Vagina (tissue), 2 donors: ENCODE measurements around the gene ZNF484.
"Not testable (repeated sequence)": the region's sequence is repeated elsewhere in the genome, so short reads cannot be mapped to it uniquely, and the experiment has no call there.

Experiments
- CTCF ChIP-seq, 3 experiments: fragments of 450-650 bp in 2 of 3; fragments of 200-600 bp in 1 of 3; sonication (generic) in 1 of 3; IDR thresholded peaks; one replicate each; pipeline ENCODE4 v1.5.1; 2017 to 2019; ENCODE audit warnings: antibody characterized with exemption in 3 of 3, mild to moderate bottlenecking in 2 of 3, moderate library complexity in 2 of 3
- POLR2A ChIP-seq, 2 donors: fragments of 450-650 bp; IDR thresholded peaks; one replicate each; pipeline ENCODE4 v1.6.1; 2017; ENCODE audit warnings: antibody characterized with exemption in 2 of 2, mild to moderate bottlenecking in 2 of 2, moderate library complexity in 2 of 2
- POLR2AphosphoS5 ChIP-seq, 2 donors: sonication (generic); formaldehyde crosslinking; IDR thresholded peaks; one replicate each; pipeline ENCODE4 v1.9.0; 2017; ENCODE audit warnings: antibody characterized with exemption in 2 of 2, mild to moderate bottlenecking in 2 of 2, low read depth in 1 of 2; ENCODE audit not compliant: insufficient read depth in 1 of 2

DNA sequence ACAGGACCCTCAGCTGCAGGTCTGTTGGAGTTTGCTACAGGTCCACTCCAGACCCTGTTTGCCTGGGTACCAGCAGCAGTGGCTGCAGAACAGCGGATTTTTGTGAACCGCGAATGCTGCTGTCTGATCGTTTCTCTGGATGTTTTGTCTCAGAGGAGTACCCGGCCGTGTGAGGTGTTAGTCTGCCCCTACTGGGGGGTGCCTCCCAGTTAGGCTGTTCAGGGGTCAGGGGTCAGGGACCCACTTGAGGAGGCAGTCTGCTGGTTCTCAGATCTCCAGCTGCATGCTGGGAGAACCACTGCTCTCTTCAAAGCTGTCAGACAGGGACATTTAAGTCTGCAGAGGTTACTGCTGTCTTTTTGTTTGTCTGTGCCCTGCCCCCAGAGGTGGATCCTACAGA lies 27.3 kb upstream of the ZNF484 start:
- TF ChIP-seq POLR2AphosphoS5 (IDR thresholded peaks at IDR 0.05; ENCODE audit: insufficient read depth in 1 of 2, low read depth in 1 of 2); CTCF (IDR thresholded peaks at IDR 0.05); POLR2A (IDR thresholded peaks at IDR 0.05): not testable (repeated sequence)
